ENCODE results near the gene SEC14L1. TPM values are rescaled to one million over a fixed set of nuclear protein-coding genes. Genes with fewer than 3 reads are reported as not detected.
"Not testable (repeated sequence)": the region's sequence is repeated elsewhere in the genome, so short reads cannot be mapped to it uniquely, and the experiment has no call there.

The SEC14L1 gene
- polyA plus RNA-seq, 2 of the 4 experiments (the other 2 are of a cell fraction): 27.5 to 40.4 TPM

DNA sequence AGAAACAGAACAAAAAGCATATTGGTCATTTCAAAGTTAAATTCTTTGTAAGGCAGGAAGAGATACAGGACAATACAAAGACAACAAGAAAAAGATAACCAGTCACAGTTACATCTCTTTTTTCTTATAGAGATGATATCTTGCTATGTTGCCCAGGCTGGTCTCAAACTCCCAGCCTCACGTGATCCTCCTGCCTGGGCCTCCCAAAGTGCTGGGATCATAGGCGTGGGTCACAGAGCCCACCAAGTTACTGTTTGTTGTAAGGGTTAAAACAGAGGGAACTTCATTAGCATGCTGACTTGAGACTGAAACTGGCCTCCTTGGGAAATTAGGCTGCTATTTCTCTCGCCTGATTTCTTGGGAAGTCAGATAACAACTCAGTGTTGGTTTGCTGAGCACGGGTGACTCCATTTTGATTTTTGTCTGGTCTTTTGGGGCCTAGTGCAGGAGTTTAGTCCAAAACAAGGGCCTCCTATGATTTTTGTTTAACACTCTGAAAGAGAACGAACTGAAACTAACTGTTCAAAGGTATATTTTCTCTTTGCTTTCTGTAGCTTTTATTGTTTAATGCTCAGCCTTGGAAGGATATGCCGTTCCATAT lies 31.5 kb upstream of the SEC14L1 start (continued):
- TF ChIP-seq CEBPB (IDR thresholded peaks at IDR 0.05) (no peak), EHMT2 (IDR thresholded peaks at IDR 0.05; ENCODE audit: low read depth) (no peak), RNF2 (IDR thresholded peaks at IDR 0.05; ENCODE audit: borderline replicate concordance, low read depth) (no peak), SMC3 (IDR thresholded peaks at IDR 0.05) (no peak), RFX5 (IDR thresholded peaks at IDR 0.05) (no peak), CBX8 (IDR thresholded peaks at IDR 0.05) (no peak), RAD21 (conservative IDR thresholded peaks at IDR 0.05 in 1 of 2, IDR thresholded peaks at IDR 0.05 in 1 of 2) (no peak)
- TF ChIP-seq, protein P1, sequence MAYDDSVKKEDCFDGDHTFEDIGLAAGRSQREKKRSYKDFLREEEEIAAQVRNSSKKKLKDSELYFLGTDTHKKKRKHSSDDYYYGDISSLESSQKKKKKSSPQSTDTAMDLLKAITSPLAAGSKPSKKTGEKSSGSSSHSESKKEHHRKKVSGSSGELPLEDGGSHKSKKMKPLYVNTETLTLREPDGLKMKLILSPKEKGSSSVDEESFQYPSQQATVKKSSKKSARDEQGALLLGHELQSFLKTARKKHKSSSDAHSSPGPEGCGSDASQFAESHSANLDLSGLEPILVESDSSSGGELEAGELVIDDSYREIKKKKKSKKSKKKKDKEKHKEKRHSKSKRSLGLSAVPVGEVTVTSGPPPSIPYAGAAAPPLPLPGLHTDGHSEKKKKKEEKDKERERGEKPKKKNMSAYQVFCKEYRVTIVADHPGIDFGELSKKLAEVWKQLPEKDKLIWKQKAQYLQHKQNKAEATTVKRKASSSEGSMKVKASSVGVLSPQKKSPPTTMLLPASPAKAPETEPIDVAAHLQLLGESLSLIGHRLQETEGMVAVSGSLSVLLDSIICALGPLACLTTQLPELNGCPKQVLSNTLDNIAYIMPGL (CRISPR knock-in tag; IDR thresholded peaks at IDR 0.05; ENCODE audit: borderline replicate concordance): no peak
- TF ChIP-seq, protein P2, sequence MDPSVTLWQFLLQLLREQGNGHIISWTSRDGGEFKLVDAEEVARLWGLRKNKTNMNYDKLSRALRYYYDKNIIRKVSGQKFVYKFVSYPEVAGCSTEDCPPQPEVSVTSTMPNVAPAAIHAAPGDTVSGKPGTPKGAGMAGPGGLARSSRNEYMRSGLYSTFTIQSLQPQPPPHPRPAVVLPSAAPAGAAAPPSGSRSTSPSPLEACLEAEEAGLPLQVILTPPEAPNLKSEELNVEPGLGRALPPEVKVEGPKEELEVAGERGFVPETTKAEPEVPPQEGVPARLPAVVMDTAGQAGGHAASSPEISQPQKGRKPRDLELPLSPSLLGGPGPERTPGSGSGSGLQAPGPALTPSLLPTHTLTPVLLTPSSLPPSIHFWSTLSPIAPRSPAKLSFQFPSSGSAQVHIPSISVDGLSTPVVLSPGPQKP (IDR thresholded peaks at IDR 0.05; ENCODE audit: low read depth, low read length): no peak
- TF ChIP-seq, protein P3, sequence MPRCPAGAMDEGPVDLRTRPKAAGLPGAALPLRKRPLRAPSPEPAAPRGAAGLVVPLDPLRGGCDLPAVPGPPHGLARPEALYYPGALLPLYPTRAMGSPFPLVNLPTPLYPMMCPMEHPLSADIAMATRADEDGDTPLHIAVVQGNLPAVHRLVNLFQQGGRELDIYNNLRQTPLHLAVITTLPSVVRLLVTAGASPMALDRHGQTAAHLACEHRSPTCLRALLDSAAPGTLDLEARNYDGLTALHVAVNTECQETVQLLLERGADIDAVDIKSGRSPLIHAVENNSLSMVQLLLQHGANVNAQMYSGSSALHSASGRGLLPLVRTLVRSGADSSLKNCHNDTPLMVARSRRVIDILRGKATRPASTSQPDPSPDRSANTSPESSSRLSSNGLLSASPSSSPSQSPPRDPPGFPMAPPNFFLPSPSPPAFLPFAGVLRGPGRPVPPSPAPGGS (IDR thresholded peaks at IDR 0.05): no peak

DNA sequence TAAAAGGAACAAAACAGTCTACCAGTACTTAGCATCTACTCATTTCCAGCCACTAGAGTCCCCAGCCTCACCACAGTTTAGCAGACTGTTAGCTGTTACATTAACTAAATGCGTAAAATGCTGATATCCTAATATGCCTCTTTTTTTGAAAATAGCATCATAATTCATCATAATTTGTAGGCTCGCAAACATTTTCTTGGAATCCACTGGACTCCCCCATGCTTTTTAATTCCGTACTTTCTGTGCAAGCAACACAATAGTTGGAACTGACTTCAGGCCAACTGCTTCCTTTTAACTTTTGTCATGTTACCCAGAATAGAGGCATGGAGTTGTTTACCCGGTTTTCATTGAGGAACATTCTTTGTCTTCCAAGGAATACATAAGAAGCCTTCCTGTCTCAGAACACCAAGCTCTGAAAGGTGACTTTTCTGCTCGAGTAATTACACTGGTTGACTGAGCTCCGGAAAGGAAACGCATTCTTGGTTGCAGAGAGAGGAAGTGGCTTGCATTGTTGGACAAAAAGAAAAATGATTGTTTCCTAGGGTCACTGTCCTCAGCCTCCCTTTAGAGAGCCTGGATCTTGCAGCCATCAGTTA lies 30.9 kb upstream of the SEC14L1 start:
- no peak for ATAC-seq

GRCh38 chr17:77111165-77111933 lies 29.4 kb upstream of the SEC14L1 start:
- H3K4me1 ChIP-seq; H3K9me3 ChIP-seq; POLR2A ChIA-PET; H3K4me2 ChIP-seq; ATAC-seq; FAIRE-seq; H3K4me3 ChIP-seq; DNase-seq (ENCODE audit: low read depth in 1 of 2, low spot score in 1 of 2); H3K27ac ChIP-seq: not testable (repeated sequence)
- CTCF ChIA-PET: interaction anchor here (0.7 to 1.0 kb wide), 3 partner anchors 12 to 104 kb away, joined by 3 to 5 read pairs (median 4); no protein-coding TSS in a partner anchor
- 92% methylated on average over 11 of the region's 11 CpGs for WGBS (ENCODE audit: missing lambda C conversion rate)

More for the DNA sequence above, 30.9 kb upstream of the SEC14L1 start:
- ChIA-PET POLR2A (no interaction called here), CTCF (interaction anchor here (0.6 to 1.0 kb wide), 3 partner anchors 9 to 16 kb away, joined by 3 to 4 read pairs (median 3); no protein-coding TSS in a partner anchor)
- H3K27ac ChIP-seq: no peak overlapping the region
- 88% methylated on average over 7 of the region's 7 CpGs for WGBS (ENCODE audit: missing lambda C conversion rate)
- no peak overlapping the region for H3K4me2 ChIP-seq
- FAIRE-seq (no peak), DNase-seq (ENCODE audit: low read depth in 1 of 2, low spot score in 1 of 2) (no peak)
- no peak for TF ChIP-seq NR3C1 (IDR thresholded peaks at IDR 0.05)
- TF ChIP-seq EHF (CRISPR knock-in tag; IDR thresholded peaks at IDR 0.05): no peak
- no peak for TF ChIP-seq SREBF2 (IDR thresholded peaks at IDR 0.05)
- no peaks in the 10 kb centered on the region for H3K9me3 ChIP-seq
- H3K4me3 ChIP-seq: no peak overlapping the region
- no peaks in the 10 kb centered on the region for H3K4me1 ChIP-seq

GRCh38 chr17:77111934-77112296 lies 28.9 kb upstream of the SEC14L1 start:
- no peak overlapping the region for H3K27ac ChIP-seq
- no peak for DNase-seq (ENCODE audit: low read depth in 1 of 2, low spot score in 1 of 2)
- no peaks in the 10 kb centered on the region for H3K4me1 ChIP-seq
- H3K4me3 ChIP-seq: no peak overlapping the region
- TF ChIP-seq ZC3H11A (IDR thresholded peaks at IDR 0.05) (no peak), HES2 (IDR thresholded peaks at IDR 0.05) (no peak), BHLHE40 (IDR thresholded peaks at IDR 0.05; ENCODE audit: low read depth, low read length) (no peak), EHF (CRISPR knock-in tag; IDR thresholded peaks at IDR 0.05) (no peak), SREBF2 (IDR thresholded peaks at IDR 0.05) (no peak), CEBPB (IDR thresholded peaks at IDR 0.05) (no peak), FOXS1 (CRISPR knock-in tag; IDR thresholded peaks at IDR 0.05) (no peak)
- TF ChIP-seq, protein P4, sequence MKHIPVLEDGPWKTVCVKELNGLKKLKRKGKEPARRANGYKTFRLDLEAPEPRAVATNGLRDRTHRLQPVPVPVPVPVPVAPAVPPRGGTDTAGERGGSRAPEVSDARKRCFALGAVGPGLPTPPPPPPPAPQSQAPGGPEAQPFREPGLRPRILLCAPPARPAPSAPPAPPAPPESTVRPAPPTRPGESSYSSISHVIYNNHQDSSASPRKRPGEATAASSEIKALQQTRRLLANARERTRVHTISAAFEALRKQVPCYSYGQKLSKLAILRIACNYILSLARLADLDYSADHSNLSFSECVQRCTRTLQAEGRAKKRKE (CRISPR knock-in tag; IDR thresholded peaks at IDR 0.05; ENCODE audit: low read depth): no peak
- POLR2A ChIA-PET: no interaction called here
- H3K4me2 ChIP-seq: no peak overlapping the region
- FAIRE-seq: no peak
- CTCF ChIA-PET: interaction anchor here (0.7 to 0.8 kb wide), 2 partner anchors 11 to 103 kb away, joined by 3 to 5 read pairs; no protein-coding TSS in a partner anchor
- 78% methylated on average over 5 of the region's 5 CpGs for WGBS (ENCODE audit: missing lambda C conversion rate)
- H3K9me3 ChIP-seq: no peaks in the 10 kb centered on the region
- no peak for ATAC-seq

Data from A549 (cell line).